ENCODE data around the gene LIX1.

The LIX1 gene

GRCh38 chr5:97071993-97072392 lies 70.4 kb downstream of the LIX1 start:
- DNase-seq, result no peak

GRCh38 chr5:97071101-97071500 lies 71.3 kb downstream of the LIX1 start:
- no peak for DNase-seq

GRCh38 chr5:97070234-97070633 lies 72.2 kb downstream of the LIX1 start:
- no peak for DNase-seq

- DNase-seq, result no peak
These were observed 75.0 kb downstream of the LIX1 start for GRCh38 chr5:97067296-97067850.

GRCh38 chr5:97065475-97065874 lies 76.9 kb downstream of the LIX1 start:
- no peak for DNase-seq

DNA sequence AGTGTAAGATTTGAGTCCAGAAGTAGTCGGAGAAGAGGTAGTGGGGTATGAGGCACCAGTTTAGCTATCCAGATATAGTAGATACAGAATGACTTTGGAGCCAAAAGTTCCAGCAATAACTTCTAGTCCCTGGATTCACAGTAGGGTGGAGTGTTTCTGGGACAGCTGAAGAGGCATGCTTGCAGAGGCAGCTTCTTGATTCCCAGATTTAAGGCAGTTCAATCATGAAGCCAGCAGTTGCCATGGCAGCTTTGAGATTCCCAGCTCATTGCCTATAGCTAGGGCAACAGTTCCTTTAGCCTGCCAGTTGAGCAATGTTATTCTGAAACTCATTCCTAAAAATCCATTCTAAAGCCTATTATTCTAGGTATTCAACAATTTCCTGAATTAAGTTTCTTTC lies 79.2 kb downstream of the LIX1 start:
- no peak for DNase-seq

GRCh38 chr5:97062046-97062445 lies 80.4 kb downstream of the LIX1 start:
- DNase-seq, result no peak

GRCh38 chr5:97056263-97056662 lies 86.1 kb downstream of the LIX1 start:
- no peak for DNase-seq

DNA sequence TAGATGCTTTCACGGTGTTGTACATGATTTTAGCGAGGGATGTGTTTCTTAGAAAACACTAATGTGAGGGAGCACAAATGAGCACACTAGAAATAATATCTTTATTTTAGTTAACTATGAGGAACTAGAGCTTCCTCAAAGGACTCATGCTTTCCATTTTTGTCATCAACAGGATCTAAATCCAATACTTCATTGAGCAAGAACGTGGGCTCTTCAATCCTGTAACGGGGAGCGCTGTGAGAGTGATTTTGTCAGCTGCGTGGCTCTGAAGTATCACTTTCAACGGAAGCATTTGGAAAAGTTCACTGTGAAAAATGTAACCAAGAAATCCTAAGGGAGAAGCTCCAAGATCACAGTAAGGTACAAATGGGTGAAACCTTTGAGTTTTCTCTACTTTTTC lies 93.2 kb downstream of the LIX1 start:
- DNase-seq, result no peak

- no peak for DNase-seq
These were observed 95.3 kb downstream of the LIX1 start for GRCh38 chr5:97047076-97047475.

- DNase-seq, result no peak
These were observed 96.0 kb downstream of the LIX1 start for GRCh38 chr5:97046270-97046982.

- DNase-seq, result no peak
These were observed 98.4 kb downstream of the LIX1 start for GRCh38 chr5:97044052-97044451.

- DNase-seq, result no peak
These were observed 98.9 kb downstream of the LIX1 start for GRCh38 chr5:97043511-97043910.

GRCh38 chr5:97042996-97043395 lies 99.4 kb downstream of the LIX1 start:
- no peak for DNase-seq
